ENCODE results near the gene CADM1. TPM values are rescaled to one million over a fixed set of nuclear protein-coding genes. Genes with fewer than 3 reads are reported as not detected.

The CADM1 gene
- total and polyA plus RNA-seq, 2 experiments from 2014 or later: 16.5 to 18.0 TPM

DNA sequence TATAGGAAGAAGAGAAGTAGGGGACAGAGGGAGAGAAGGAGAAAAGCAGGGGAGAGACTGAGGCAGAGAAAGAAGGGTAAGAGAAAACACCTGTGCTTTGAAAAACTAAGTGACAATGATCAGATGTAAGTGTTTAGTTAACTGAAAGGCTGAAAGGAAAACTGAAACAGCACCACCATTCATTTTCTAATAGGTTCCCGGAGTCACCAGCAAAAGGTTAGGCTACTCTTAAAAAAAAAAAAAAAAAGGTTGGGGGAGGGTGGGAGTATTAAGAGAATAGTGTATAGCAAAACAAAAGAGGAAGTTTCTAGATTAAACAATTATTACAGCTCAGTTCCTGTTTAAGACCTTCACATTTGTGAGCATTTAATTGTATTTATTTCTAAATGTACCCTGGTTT is 113.8 kb downstream of the CADM1 start:
- peaks cover 11% of the 10 kb centered on the region; the same call in 2 of the 3 replicates for H3K4me1 Mint-ChIP-seq

DNA sequence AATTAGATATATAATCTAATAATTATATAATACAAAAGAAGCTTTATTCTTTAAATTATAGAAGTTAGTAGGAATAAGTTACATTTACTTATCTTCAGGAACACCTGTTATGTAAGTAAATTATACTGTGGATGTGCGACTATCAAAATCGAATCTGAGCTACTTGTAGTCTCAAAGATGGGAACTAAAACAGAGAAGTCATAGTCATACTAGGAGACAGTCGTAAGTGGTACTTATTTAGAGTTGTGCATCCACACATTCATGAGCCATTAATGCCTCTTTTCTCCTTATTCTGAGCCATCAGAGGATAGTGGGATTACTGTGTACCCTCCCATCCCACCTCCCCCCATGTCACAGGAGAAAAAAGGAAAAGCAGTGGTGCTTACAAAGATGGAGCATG is 114.4 kb downstream of the CADM1 start:
- Mint-ChIP-seq H3K27me3 (ENCODE audit: insufficient read depth, low read depth, poor library complexity) (peaks cover 97% of the 10 kb centered on the region), H3K9me3 (no peaks in the 10 kb centered on the region; the same call in 2 of the 3 replicates), H3K4me3 (no peak overlapping the region), H3K27ac (no peak overlapping the region), H3K36me3 (ENCODE audit: low read depth) (no peaks in the 10 kb centered on the region), H3K4me1 (peaks cover 11% of the 10 kb centered on the region; the same call in 2 of the 3 replicates)
- no peaks in the 10 kb centered on the region for H3K36me3 ChIP-seq (ENCODE audit: insufficient read depth)
- DNase-seq (ENCODE audit: low spot score) (no peak), ATAC-seq (no peak)
- no peaks in the 10 kb centered on the region for H3K9me2 ChIP-seq (ENCODE audit: insufficient read depth)
- H3K27ac ChIP-seq (ENCODE audit: low read depth): no peak overlapping the region
- peaks cover 53% of the 10 kb centered on the region for H4K20me1 ChIP-seq (replicated peaks; ENCODE audit: insufficient read depth)
- H3K79me2 ChIP-seq (replicated peaks; ENCODE audit: insufficient read depth): no peaks in the 10 kb centered on the region
- H3K4me2 ChIP-seq: no peak overlapping the region
- peaks cover 100% of the 10 kb centered on the region for H3K27me3 ChIP-seq (ENCODE audit: insufficient read depth)
- TF ChIP-seq ZNF114 (CRISPR knock-in tag; IDR thresholded peaks at IDR 0.05) (no peak), CREB1 (CRISPR knock-in tag; IDR thresholded peaks at IDR 0.05; ENCODE audit: low read depth) (no peak), ZNF331 (CRISPR knock-in tag; IDR thresholded peaks at IDR 0.05; ENCODE audit: low read depth) (no peak), NANOG (IDR thresholded peaks at IDR 0.05; ENCODE audit: borderline replicate concordance) (no peak), POLR2AphosphoS5 (IDR thresholded peaks at IDR 0.05; ENCODE audit: low read depth) (no peak), STAT1 (IDR thresholded peaks at IDR 0.05; ENCODE audit: unreplicated experiment) (no peak)
- TF ChIP-seq, protein P1, sequence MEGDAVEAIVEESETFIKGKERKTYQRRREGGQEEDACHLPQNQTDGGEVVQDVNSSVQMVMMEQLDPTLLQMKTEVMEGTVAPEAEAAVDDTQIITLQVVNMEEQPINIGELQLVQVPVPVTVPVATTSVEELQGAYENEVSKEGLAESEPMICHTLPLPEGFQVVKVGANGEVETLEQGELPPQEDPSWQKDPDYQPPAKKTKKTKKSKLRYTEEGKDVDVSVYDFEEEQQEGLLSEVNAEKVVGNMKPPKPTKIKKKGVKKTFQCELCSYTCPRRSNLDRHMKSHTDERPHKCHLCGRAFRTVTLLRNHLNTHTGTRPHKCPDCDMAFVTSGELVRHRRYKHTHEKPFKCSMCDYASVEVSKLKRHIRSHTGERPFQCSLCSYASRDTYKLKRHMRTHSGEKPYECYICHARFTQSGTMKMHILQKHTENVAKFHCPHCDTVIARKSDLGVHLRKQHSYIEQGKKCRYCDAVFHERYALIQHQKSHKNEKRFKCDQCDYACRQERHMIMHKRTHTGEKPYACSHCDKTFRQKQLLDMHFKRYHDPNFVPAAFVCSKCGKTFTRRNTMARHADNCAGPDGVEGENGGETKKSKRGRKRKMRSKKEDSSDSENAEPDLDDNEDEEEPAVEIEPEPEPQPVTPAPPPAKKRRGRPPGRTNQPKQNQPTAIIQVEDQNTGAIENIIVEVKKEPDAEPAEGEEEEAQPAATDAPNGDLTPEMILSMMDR (conservative IDR thresholded peaks at IDR 0.05; ENCODE audit: low read depth in 2 of 2): no peak
- no peak overlapping the region for H3K4me3 ChIP-seq
- H2AFZ ChIP-seq: no peak overlapping the region
- no peaks in the 10 kb centered on the region; the same call in 1 of the 2 replicates for H3K4me1 ChIP-seq (ENCODE audit: insufficient read depth)
- no peaks in the 10 kb centered on the region for H3F3A ChIP-seq (replicated peaks; ENCODE audit: low read depth)

More for the DNA sequence above, 113.8 kb downstream of the CADM1 start:
- Mint-ChIP-seq H3K9me3 (no peaks in the 10 kb centered on the region; the same call in 2 of the 3 replicates), H3K36me3 (ENCODE audit: low read depth) (no peaks in the 10 kb centered on the region), H3K27me3 (ENCODE audit: insufficient read depth, low read depth, poor library complexity) (peaks cover 97% of the 10 kb centered on the region), H3K4me3 (no peak overlapping the region), H3K27ac (no peak overlapping the region)
- no peak overlapping the region for H2AFZ ChIP-seq
- H3K27me3 ChIP-seq (ENCODE audit: insufficient read depth): peaks cover 100% of the 10 kb centered on the region
- no peak overlapping the region for H3K4me2 ChIP-seq
- peaks cover 53% of the 10 kb centered on the region for H4K20me1 ChIP-seq (replicated peaks; ENCODE audit: insufficient read depth)
- no peaks in the 10 kb centered on the region for H3K79me2 ChIP-seq (replicated peaks; ENCODE audit: insufficient read depth)
- no peaks in the 10 kb centered on the region; the same call in 1 of the 2 replicates for H3K4me1 ChIP-seq (ENCODE audit: insufficient read depth)
- no peak overlapping the region for H3K27ac ChIP-seq (ENCODE audit: low read depth)
- H3F3A ChIP-seq (replicated peaks; ENCODE audit: low read depth): no peaks in the 10 kb centered on the region
- ATAC-seq (peak; percentile 73), DNase-seq (ENCODE audit: low spot score) (peak; percentile 52)
- H3K4me3 ChIP-seq: no peak overlapping the region
- TF ChIP-seq STAT1 (IDR thresholded peaks at IDR 0.05; ENCODE audit: unreplicated experiment) (no peak), POLR2AphosphoS5 (IDR thresholded peaks at IDR 0.05; ENCODE audit: low read depth) (peak; percentile 48; the same call in 1 of the 2 replicates), CREB1 (CRISPR knock-in tag; IDR thresholded peaks at IDR 0.05; ENCODE audit: low read depth) (no peak), NANOG (IDR thresholded peaks at IDR 0.05; ENCODE audit: borderline replicate concordance) (peak; percentile 52; the same call in 1 of the 2 replicates)
- H3K36me3 ChIP-seq (ENCODE audit: insufficient read depth): no peaks in the 10 kb centered on the region
- H3K9me2 ChIP-seq (ENCODE audit: insufficient read depth): no peaks in the 10 kb centered on the region

DNA sequence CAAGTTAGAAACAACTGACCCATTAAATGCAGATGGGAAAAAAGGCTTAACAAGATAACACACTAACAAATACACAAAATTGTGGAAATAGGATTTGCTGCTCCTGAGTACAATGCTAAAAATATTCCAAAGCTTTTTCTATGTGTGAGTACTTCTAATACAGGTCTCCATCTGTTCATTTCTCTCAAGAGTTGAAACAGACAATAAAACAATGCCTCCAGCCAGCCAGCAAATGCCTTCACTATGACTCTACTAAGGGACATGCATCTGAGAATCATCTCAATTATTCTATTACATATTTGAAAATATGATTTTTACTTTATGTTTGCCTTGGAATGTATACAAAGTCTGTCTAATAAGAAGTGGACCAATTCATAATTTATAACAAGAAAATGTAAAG is 119.0 kb downstream of the CADM1 start:
- no peak for ATAC-seq
- TF ChIP-seq, protein P2, sequence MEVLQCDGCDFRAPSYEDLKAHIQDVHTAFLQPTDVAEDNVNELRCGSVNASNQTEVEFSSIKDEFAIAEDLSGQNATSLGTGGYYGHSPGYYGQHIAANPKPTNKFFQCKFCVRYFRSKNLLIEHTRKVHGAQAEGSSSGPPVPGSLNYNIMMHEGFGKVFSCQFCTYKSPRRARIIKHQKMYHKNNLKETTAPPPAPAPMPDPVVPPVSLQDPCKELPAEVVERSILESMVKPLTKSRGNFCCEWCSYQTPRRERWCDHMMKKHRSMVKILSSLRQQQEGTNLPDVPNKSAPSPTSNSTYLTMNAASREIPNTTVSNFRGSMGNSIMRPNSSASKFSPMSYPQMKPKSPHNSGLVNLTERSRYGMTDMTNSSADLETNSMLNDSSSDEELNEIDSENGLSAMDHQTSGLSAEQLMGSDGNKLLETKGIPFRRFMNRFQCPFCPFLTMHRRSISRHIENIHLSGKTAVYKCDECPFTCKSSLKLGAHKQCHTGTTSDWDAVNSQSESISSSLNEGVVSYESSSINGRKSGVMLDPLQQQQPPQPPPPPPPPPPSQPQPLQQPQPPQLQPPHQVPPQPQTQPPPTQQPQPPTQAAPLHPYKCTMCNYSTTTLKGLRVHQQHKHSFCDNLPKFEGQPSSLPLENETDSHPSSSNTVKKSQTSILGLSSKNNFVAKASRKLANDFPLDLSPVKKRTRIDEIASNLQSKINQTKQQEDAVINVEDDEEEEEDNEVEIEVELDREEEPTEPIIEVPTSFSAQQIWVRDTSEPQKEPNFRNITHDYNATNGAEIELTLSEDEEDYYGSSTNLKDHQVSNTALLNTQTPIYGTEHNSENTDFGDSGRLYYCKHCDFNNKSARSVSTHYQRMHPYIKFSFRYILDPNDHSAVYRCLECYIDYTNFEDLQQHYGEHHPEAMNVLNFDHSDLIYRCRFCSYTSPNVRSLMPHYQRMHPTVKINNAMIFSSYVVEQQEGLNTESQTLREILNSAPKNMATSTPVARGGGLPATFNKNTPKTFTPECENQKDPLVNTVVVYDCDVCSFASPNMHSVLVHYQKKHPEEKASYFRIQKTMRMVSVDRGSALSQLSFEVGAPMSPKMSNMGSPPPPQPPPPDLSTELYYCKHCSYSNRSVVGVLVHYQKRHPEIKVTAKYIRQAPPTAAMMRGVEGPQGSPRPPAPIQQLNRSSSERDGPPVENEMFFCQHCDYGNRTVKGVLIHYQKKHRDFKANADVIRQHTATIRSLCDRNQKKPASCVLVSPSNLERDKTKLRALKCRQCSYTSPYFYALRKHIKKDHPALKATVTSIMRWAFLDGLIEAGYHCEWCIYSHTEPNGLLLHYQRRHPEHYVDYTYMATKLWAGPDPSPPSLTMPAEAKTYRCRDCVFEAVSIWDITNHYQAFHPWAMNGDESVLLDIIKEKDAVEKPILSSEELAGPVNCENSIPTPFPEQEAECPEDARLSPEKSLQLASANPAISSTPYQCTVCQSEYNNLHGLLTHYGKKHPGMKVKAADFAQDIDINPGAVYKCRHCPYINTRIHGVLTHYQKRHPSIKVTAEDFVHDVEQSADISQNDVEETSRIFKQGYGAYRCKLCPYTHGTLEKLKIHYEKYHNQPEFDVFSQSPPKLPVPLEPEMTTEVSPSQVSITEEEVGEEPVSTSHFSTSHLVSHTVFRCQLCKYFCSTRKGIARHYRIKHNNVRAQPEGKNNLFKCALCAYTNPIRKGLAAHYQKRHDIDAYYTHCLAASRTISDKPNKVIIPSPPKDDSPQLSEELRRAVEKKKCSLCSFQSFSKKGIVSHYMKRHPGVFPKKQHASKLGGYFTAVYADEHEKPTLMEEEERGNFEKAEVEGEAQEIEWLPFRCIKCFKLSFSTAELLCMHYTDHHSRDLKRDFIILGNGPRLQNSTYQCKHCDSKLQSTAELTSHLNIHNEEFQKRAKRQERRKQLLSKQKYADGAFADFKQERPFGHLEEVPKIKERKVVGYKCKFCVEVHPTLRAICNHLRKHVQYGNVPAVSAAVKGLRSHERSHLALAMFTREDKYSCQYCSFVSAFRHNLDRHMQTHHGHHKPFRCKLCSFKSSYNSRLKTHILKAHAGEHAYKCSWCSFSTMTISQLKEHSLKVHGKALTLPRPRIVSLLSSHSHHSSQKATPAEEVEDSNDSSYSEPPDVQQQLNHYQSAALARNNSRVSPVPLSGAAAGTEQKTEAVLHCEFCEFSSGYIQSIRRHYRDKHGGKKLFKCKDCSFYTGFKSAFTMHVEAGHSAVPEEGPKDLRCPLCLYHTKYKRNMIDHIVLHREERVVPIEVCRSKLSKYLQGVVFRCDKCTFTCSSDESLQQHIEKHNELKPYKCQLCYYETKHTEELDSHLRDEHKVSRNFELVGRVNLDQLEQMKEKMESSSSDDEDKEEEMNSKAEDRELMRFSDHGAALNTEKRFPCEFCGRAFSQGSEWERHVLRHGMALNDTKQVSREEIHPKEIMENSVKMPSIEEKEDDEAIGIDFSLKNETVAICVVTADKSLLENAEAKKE (CRISPR knock-in tag; IDR thresholded peaks at IDR 0.05): no peak
- TF ChIP-seq POLR2AphosphoS5 (IDR thresholded peaks at IDR 0.05; ENCODE audit: low read depth) (no peak), ZNF331 (CRISPR knock-in tag; IDR thresholded peaks at IDR 0.05; ENCODE audit: low read depth) (no peak), ZNF114 (CRISPR knock-in tag; IDR thresholded peaks at IDR 0.05) (no peak), STAT1 (IDR thresholded peaks at IDR 0.05; ENCODE audit: unreplicated experiment) (no peak)

More for the DNA sequence above, 119.0 kb downstream of the CADM1 start:
- Mint-ChIP-seq H3K9me3 (no peaks in the 10 kb centered on the region; the same call in 2 of the 3 replicates), H3K27me3 (ENCODE audit: insufficient read depth, low read depth, poor library complexity) (peaks cover 79% of the 10 kb centered on the region), H3K4me3 (no peak overlapping the region), H3K36me3 (ENCODE audit: low read depth) (no peaks in the 10 kb centered on the region), H3K4me1 (peaks cover 9% of the 10 kb centered on the region; the same call in 2 of the 3 replicates), H3K27ac (no peak overlapping the region)
- Histone ChIP-seq H3K4me3 (no peak overlapping the region), H3K4me1 (ENCODE audit: insufficient read depth) (peaks cover 16% of the 10 kb centered on the region), H4K20me1 (replicated peaks; ENCODE audit: insufficient read depth) (peaks cover 48% of the 10 kb centered on the region), H2AFZ (no peak overlapping the region), H3K27ac (ENCODE audit: low read depth) (no peak overlapping the region), H3K4me2 (no peak overlapping the region), H3K9me2 (ENCODE audit: insufficient read depth) (no peaks in the 10 kb centered on the region), H3K36me3 (ENCODE audit: insufficient read depth) (no peaks in the 10 kb centered on the region), H3K27me3 (ENCODE audit: insufficient read depth) (peaks cover 86% of the 10 kb centered on the region), H3K79me2 (replicated peaks; ENCODE audit: insufficient read depth) (no peaks in the 10 kb centered on the region), H3F3A (replicated peaks; ENCODE audit: low read depth) (no peaks in the 10 kb centered on the region)
- no peak for DNase-seq (ENCODE audit: low spot score)
